NCI-H2029 treated with DMSO at 0.1 percent for 48 hours (cell line): ENCODE data around the gene PPEF1.

Experiments used
- DNase-seq: peaks from one replicate; lab custom pipeline; 2025; lab: John Stamatoyannopoulos, UW

PPEF1 gene, protein sequence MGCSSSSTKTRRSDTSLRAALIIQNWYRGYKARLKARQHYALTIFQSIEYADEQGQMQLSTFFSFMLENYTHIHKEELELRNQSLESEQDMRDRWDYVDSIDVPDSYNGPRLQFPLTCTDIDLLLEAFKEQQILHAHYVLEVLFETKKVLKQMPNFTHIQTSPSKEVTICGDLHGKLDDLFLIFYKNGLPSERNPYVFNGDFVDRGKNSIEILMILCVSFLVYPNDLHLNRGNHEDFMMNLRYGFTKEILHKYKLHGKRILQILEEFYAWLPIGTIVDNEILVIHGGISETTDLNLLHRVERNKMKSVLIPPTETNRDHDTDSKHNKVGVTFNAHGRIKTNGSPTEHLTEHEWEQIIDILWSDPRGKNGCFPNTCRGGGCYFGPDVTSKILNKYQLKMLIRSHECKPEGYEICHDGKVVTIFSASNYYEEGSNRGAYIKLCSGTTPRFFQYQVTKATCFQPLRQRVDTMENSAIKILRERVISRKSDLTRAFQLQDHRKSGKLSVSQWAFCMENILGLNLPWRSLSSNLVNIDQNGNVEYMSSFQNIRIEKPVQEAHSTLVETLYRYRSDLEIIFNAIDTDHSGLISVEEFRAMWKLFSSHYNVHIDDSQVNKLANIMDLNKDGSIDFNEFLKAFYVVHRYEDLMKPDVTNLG

DNA sequence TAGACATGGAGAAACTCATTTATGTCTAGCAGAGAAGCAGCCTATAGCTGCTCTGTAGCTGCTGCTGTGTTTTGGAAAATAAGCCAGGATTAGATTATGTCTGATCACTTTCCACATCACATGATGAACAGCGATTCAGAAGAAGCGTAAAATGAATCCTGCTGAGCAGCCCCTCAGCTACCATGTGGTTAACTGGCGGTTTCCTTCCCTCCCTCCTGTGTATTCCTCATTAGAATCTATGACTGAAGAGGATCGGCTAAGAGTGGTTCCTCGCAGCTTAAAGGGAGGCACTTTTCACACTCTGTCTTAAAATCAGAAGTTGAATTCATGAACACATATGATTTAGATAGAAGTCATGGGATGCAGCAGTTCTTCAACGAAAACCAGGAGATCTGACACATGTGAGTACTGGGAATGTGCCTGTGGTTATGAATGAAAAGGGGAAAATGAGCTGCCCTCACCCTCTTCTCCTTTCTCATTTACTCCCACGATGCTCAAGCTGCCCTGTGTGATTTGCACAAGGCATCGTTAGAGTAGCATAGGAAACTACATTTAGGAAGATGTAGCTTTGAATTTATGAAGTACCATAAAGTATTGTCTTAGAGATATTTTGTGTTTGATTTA lies at the start of gene PPEF1:
TSS of gene PPEF1 (plus strand) at position 220 of the 624 bp plus-strand sequence. CDS start at position 356, 136 bp downstream.
- no peak for DNase-seq

DNA sequence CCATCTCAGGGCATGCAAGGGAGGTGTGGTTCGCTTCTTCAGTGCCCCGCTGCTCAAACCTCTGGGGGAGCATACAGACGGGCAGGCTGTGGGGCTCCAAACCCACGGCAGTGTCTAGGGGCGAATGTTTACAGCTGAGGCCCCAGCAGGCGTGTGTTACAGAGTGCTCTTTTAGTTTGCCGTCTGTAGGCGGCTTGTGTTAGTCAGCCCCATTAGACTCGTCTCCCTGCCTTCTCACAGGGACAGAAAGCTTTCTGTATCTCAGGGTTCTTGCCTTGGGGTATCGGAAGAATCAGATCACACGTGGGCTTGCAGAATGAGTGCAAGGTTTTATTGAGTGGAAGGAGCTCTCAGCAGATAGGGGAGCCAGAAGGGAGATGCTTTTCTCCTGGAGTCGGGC lies 46.2 kb upstream of the PPEF1 start:
- DNase-seq, result no peak

DNA sequence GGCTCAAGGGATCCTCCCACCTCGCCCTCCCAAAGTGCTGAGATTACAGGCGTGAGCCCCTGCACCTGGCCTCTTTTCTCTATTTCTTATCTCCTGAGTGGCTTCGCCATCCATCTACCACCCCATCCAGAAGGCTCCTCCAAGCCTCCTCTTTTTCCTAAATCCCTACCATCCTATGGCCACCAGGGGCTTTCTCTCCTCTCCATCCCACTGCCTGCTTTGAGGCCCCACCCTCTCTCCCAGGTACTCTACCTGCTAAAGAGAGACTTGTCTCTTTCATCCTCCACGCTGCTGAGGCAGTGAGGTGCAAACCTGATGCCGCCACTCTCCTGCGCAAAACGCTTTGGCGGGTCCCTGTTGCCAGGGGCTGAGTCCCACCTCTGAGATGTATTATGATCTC lies 42.5 kb upstream of the PPEF1 start:
- no peak for DNase-seq

DNA sequence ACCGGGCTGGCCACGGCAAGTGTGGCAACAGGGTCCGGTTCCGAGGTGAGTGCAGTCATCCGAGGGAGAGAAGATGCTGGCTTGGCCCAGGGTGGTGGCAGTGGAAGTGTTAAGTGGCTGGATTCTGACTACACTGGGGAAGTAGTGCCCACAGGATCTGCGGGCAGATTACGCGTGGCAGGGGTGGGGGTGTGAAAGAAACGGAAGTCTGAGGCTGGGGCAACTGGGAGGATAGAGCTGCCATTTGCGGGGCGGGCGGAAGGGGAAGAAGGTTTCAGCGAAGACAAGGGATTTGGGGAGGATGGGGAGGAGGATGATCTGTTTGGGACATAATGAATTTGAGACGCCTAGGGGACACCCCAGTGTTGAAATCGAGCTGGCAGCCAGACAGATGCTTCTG lies 40.8 kb upstream of the PPEF1 start:
- no peak for DNase-seq

DNA sequence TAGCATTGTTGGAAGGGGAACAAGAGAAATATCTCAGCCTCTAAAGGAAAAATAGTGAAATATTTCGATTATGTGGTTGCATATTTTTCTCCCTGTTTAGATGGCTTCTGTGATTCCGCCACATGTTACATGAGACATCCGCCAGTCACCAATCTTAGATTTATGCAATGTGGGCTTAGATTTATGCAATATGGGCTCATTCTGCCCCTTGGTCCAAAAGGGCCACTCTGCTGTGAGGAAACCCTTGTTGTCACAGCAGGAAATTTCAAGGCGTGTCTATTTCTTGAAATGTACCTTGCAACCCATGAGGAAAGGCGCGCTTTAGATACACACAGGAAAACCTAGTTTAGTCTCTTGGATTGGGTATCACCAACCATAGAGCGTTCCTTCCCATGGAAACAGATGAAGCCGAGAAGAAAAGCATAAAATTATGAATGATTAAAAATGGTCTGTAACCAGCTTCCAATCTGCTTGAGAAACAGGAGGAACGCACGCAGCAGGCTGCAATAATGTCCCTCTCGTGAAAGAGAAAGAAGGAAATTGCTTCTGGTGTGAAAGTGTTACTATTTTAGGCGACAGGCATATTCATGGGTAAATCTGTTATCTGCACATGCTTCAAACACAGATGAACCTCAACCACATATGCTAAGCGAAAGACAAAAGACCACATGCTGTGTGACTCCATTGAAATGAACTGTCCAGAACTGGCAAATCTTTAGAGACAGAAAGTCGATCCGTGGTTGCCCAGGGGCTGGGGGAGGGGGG lies 39.2 kb upstream of the PPEF1 start:
- DNase-seq, result no peak

DNA sequence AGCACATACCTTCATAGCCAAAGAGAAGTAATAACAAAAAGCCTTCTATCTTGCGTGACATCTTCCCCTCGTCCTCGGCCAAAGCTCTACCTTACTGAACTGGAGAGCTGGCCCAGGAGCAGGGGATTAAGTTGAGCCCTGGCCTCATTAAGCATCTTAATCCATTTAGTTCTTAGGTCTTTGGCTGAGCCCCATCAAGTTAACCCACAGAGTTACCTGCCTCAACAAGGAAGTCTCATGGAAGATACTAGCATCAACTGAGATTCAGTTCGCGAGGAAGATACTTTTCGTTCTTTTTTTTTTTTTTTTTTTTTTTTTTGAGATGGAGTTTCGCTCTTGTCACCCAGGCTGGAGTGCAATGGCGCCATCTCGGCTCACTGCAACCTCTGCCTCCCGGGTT lies 35.4 kb upstream of the PPEF1 start, which contains the start of gene RS1:
TSS of gene RS1 (minus strand) at position 101 of the 400 bp plus-strand sequence. CDS start at position 61, 40 bp downstream.
- no peak for DNase-seq

DNA sequence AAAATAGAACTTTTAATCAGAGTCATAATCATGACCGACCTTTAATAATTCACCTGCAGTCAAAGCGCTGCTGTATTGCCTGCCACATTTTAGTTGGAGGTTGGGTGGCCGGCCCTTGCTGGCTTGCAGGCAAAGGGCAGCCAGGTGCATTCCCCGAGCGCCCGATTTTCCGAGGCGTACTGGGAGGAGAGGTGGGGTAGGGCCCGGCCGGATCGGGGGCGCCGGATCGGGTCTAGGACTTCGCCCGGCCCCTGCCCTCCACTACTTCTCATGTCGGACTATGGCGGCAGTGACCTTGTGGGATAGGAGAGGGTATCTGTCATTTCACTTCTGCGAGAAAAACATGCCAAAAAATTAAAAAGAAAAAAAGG lies 33.0 kb upstream of the PPEF1 start:
- DNase-seq, result no peak

DNA sequence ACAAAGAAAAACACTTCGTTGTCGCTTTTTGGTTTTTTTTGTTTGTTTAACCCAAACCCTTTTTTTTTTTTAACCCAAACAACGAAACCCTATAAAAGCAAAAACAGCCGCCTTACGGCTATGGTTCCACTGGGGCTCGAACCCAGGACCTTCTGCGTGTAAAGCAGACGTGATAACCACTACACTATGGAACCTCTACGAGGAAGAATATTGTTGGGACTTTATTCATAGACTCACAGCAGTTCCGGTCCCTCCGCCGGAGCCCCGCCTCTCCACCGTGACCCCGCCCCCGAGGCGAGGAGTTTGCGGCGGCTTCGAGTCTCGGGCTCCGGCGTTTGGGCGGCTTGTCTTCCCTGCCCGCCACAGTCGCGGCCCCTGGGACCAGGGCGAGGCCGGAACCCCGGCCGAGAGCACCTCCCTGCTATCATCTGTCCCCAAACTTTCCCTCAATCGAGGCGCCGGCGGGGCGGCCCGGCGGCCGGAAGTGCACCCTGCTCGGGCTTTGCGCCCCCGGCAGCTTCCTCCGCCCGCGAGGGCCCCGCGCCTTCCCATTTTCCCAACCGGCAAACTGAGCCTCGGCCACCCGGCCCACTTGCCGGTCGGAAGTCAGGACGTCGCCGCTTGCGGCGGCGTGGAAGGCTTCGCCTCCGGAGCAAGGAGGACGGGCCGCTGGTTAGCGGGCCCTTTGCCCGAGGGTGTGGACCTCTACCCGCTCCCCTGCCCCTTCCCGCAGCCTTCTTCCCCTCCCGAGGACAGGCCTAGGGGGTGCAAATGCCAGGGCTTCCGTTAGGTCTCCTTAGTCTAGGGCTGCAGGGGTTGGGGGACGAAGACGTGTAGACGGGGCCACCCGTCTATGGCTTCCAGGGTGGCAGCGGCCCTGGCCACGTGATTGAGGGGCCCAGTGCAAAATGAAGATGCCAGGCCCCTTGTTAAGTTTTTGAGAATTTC lies 32.4 kb upstream of the PPEF1 start:
- peak; percentile 11 for DNase-seq

DNA sequence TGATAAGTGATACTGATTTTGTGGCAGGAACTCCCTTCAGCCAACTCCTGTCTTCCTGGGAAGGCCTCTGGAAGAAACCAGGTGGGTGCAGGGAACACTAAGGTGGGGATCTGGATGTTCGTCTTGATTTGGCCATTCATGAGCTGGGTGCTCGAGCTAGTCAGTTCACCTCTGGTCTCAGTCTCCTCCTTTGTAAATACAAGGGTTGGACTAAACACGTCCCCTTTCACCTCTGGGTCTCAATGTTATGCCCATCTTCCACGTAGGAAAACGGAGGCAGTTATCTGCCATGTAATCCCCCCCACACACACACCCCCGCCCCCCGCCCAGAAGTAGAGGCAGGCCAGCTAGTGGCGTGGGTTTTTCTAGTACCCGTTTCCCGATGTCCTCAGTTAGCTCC lies 31.4 kb upstream of the PPEF1 start:
- DNase-seq, result no peak

DNA sequence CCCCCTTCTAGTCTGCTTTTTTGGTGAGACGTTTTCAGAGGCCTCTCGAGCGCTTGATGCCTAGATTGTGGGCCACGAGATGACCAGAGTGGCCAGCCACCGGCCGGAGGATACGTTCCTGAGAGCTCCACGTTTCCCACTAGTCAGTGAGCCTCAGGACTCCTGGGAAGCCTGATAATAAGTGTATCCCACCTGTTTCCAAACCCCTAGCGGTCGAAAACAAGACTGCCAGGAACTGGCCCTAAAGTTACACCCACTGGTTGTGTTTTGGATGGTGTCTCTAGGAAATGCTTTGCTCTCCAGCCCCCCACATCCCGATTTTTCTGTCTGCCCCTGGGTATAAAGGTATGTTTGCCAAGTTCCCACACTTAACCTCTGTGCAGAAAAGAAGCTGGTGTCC lies 31.0 kb upstream of the PPEF1 start:
- DNase-seq, result no peak

DNA sequence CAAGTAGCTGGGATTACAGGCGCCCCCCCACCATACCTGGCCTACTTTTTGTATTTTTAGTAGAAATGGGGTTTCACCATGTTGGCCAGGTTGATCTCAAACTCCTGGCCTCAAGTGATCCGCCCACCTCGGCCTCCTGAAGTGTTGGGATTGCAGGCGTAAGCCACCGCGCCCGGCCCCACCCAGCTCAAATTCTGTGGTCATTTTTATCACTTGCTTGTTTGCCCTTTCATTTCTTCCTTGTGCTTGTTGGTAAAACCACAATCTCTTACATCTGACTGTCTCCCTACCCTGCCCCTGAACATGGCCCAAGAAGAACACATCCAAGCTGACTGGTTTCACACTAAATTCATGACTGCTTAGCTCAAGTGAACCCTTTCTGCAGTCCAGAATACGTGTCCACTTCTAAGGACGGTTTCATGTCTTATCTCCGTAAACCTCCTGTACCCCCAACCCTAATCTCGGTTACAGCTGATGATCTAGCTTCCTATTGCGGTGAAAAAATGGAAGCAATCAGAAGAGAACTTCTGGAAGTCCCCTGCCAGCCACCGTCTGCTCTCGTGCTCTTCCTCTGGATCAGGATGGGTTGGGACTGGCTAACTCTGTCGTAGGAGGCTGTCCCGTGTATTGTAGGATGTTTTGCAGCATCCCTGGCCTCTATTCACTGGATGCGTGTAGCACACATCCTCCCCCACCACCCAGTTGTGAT lies 30.1 kb upstream of the PPEF1 start:
- no peak for DNase-seq

DNA sequence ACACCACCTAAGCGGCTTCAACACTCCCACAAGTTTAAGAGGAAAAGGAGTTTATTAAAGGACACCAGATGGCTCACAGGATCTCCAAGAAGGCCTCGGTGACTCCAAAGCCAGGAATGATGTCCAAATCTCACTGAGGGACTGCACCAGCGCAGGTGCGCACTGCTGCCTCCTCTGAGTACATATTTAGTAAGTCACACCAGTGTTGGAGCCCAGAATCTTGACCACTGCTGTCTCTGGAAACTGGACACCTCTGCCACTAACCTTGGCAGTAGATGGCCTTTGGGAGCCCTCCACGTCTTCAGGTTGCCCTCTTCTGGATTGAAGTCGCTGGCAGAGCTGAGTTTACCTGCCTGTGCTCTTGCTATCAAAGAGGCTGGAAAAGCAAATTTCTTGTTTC lies 25.4 kb upstream of the PPEF1 start:
- no peak for DNase-seq

DNA sequence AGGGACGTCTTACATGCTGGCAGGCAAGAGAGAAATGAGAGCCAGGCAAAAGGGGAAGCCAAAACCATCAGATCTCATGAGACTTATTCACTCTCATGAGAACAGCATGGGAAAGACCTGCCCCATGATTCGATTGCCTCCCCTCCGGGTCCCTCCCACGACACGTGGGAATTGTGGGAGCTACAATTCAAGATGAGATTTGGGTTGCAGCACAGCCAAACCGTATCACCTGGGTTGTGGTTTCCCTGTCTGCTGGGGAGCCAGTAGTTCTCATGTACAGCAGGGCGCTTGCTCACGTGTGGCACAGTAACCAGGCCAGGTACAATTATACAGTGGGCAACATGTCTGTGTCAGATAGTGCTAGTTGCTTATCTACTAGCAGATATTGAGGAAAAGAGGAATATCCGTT lies 24.5 kb upstream of the PPEF1 start:
- no peak for DNase-seq

DNA sequence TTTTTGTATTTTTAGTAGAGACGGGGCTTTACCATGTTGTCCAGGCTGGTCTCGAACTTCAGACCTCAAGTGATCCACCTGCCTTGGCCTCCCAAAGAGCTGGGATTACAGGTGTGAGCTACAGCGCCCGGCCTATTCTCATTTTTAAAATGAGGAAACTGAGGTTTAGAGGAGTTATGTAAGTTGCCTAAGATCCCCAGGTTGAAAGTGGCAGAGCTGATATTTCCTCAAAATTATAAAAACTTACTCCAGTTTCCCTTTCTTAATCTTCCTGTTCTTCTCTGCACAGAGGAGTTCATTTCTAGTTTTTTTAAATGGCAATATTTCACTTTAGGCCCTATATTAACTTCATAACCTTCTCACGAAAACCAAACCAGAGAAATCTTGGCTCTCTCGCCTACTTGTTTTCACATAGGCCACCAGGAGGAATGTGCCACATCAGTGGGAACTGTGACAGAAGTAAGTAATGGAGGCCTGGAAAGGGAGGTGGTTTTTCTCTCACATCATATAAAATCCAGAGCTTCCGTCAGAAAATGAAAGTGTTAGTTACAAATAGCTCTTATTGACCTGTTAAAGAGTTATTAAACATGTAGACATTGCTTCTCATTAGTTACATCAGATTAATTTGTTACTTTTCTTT lies 19.5 kb upstream of the PPEF1 start:
- DNase-seq, result no peak

DNA sequence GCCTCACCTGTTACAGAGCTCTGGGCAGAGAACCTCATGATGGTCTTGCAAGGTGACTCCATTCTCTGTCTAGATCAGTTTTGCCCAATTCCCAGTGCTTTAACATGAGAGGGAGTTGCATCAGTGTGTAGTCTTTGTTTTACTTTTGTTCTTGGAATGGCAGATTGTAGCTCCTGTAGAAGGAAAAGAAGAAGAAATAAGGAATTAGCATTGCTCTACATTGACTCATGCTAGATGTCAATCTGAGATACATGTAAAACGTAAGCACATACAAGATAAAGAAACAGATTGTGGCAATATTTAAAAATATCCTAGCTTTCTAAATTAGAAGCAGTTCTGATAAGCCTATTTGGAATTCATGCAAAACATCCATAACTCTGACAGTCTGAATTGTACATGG lies 16.0 kb upstream of the PPEF1 start:
- no peak for DNase-seq

DNA sequence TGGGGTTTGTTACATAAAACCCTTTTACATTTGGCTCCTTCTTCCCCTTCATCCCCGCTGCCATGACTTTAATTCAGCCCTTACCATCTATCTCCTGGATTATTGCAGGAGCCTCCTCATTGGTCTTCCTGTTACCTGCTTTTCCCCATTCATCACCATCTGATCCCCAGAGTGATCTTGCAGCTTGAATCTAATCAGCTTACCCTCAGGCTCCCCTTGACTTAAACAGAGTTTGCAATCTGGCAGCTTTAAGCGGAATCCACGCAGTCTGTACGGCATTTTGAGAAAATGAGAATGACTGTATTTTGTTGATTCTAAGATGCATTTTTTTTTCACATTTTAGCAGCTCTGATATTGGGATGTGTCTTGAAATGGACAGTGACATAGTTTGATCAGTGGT lies 14.9 kb upstream of the PPEF1 start:
- no peak for DNase-seq

DNA sequence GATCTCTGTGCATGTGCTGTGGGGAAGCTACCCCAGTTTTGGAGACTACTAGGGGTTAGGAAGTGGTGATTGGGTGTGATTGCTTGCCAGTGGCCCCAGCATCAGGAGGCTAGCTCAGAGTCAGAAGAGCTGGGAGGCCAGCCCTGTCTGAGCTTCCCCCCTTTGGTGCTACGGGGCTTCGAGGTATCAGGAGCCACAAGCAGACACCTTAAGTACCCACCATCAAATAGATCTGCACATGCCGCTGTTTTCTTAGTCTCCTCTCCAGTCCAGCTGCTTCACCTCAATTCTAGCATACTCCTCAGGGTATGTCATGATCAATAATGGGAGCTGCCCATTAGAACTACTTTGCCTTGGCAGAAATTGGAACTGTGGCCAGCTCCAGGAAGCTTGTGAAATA lies 10.8 kb upstream of the PPEF1 start:
- DNase-seq, result no peak

DNA sequence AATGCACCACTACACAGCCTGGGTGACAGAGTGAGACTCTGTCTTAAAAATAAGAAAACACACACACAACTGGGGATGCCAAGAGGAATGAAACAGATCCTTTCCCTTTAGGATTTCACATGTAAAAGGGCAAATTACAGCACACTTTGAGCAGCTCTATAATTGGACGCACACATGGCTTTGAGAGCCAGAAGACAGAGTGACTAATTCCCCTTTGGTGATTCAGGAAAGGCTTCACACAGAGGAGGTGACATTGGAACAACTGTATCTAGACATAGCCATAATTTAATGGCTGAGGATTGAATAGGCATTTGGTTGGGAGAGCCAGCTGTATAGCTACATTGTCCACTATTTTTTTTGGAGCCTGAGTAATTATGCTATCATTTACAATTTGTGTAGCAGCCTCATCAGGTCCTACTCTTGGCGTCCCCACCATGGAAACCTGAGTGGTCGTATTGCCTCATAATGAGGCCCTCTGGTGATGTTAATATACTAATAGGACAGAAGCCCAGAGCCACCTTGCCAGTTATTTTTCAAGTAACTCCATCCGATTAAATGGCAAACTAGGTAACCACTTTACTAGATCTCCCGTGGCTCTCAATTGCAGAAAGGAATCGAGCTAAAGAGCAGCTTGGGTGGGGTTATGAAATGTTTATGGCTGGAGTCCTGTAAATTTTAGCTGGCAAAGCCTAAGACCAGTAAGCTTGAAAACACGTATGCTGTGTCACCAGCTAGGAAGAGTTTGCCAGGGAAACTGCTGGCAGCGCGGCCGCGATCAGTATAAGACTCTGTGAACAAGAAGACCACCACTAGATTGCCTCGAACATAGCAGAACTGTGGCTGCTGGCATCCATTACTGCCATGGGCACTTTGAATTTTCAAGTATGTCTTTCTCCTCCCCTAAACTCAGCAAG lies 8.5 kb upstream of the PPEF1 start:
- DNase-seq, result no peak
